DOHH2 (cell line): ENCODE data around the gene KIF2A.

Experiments
- EZH2phosphoT487 ChIP-seq: fragments of 200-600 bp; sonication (generic); IDR thresholded peaks from 2 replicates; pipeline ENCODE4 v1.6.1; 2017; ENCODE audit warnings: borderline replicate concordance, mild to moderate bottlenecking, antibody characterized with exemption, low read length, moderate library complexity, mixed read lengths
- TF ChIP-seq, protein P1 (sequence below): fragments of 200-600 bp; sonication (generic); IDR thresholded peaks from one replicate; pipeline ENCODE4 v1.5.1; 2014; ENCODE audit warnings: antibody characterized with exemption, mild to moderate bottlenecking, low read depth, low read length; ENCODE audit not compliant: poor library complexity, severe bottlenecking

GRCh38 chr5:62419609-62420008 is 113.6 kb downstream of the KIF2A start:
- TF ChIP-seq, protein P1, sequence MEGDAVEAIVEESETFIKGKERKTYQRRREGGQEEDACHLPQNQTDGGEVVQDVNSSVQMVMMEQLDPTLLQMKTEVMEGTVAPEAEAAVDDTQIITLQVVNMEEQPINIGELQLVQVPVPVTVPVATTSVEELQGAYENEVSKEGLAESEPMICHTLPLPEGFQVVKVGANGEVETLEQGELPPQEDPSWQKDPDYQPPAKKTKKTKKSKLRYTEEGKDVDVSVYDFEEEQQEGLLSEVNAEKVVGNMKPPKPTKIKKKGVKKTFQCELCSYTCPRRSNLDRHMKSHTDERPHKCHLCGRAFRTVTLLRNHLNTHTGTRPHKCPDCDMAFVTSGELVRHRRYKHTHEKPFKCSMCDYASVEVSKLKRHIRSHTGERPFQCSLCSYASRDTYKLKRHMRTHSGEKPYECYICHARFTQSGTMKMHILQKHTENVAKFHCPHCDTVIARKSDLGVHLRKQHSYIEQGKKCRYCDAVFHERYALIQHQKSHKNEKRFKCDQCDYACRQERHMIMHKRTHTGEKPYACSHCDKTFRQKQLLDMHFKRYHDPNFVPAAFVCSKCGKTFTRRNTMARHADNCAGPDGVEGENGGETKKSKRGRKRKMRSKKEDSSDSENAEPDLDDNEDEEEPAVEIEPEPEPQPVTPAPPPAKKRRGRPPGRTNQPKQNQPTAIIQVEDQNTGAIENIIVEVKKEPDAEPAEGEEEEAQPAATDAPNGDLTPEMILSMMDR: no peak
- no peak for TF ChIP-seq EZH2phosphoT487
